ENCODE results near the gene SNCAIP.
"Not testable (repeated sequence)": the region's sequence is repeated elsewhere in the genome, so short reads cannot be mapped to it uniquely, and the experiment has no call there.

The SNCAIP gene

DNA sequence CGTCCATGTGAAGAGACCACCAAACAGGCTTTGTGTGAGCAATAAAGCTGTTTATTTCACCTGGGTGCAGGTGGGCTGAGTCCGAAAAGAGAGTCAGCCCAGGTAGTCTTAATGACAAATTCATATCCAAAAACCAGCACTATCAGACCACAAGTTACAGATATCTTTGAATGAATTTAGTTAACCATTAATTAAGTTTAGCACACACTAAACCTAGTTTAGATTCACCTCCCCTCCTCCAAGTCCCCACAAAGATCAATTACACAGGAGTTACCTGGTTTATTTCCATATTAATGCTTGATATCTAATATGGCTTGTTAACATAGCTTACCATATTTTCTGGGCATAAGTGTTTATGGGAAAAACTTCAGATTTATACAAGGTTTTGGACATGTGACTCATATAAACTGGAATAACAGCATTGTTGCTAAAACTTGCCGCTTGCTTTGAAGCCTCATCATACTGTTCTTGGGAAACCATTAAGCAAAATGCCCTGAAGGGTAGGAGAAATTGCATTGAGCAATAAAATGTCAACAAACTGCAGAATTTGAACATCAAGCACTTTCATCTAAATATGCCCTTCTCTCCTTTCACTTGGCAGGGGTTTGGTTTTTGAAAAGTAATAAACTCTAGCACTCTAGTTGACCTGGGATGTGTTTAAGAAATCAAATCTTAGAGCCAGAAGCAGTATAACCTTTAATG is 166.9 kb downstream of the SNCAIP start:
- no peak for TF ChIP-seq CTCF (IDR thresholded peaks at IDR 0.05; ENCODE audit: low read depth, low read length, missing control alignments)
- H3K4me3 ChIP-seq (ENCODE audit: low read depth, low read length) = no peak overlapping the region
- no peak for DNase-seq (ENCODE audit: low read depth)

- no peak for DNase-seq (ENCODE audit: low read depth)
- TF ChIP-seq CTCF (IDR thresholded peaks at IDR 0.05; ENCODE audit: low read depth, low read length, missing control alignments) = no peak
- no peak overlapping the region for H3K4me3 ChIP-seq (ENCODE audit: low read depth, low read length)
Measured at GRCh38 chr5:122480146-122480545, 168.1 kb downstream of the SNCAIP start.

GRCh38 chr5:122484103-122484502 is 172.1 kb downstream of the SNCAIP start:
- no peak for TF ChIP-seq CTCF (IDR thresholded peaks at IDR 0.05; ENCODE audit: low read depth, low read length, missing control alignments)

GRCh38 chr5:122485226-122485625 is 173.2 kb downstream of the SNCAIP start:
- H3K4me3 ChIP-seq (ENCODE audit: low read depth, low read length) = no peak overlapping the region
- no peak for DNase-seq (ENCODE audit: low read depth)
- TF ChIP-seq CTCF (IDR thresholded peaks at IDR 0.05; ENCODE audit: low read depth, low read length, missing control alignments) = no peak

More at GRCh38 chr5:122484103-122484502, 172.1 kb downstream of the SNCAIP start:
- H3K4me3 ChIP-seq (ENCODE audit: low read depth, low read length) = no peak overlapping the region
- no peak for DNase-seq (ENCODE audit: low read depth)

- DNase-seq (ENCODE audit: low read depth); H3K4me3 ChIP-seq (ENCODE audit: low read depth, low read length): not testable (repeated sequence)
Measured at GRCh38 chr5:122486616-122487015, 174.6 kb downstream of the SNCAIP start.

- TF ChIP-seq CTCF (IDR thresholded peaks at IDR 0.05; ENCODE audit: low read depth, low read length, missing control alignments) = no peak
- DNase-seq (ENCODE audit: low read depth) = no peak
- H3K4me3 ChIP-seq (ENCODE audit: low read depth, low read length) = no peak overlapping the region
Measured at GRCh38 chr5:122490718-122491117, 178.7 kb downstream of the SNCAIP start.

- peak; percentile 30 for TF ChIP-seq CTCF (IDR thresholded peaks at IDR 0.05; ENCODE audit: low read depth, low read length, missing control alignments)
- no peak for DNase-seq (ENCODE audit: low read depth)
- H3K4me3 ChIP-seq (ENCODE audit: low read depth, low read length) = no peak overlapping the region
Measured at GRCh38 chr5:122492675-122493074, 180.6 kb downstream of the SNCAIP start.
